Type B pancreatic cell (in vitro differentiated cells): ENCODE measurements around the gene HOXC5. TPM values are rescaled to one million over a fixed set of nuclear protein-coding genes. Genes with fewer than 3 reads are reported as not detected.

Experiments
- DNase-seq: peaks from one replicate; pipeline ENCODE4 v3.0.0; 2021; ENCODE audit warnings: mixed read lengths; ENCODE audit not compliant: unreplicated experiment; ENCODE audit errors: extremely low spot score
- H3K27ac Mint-ChIP-seq: 2 replicates; pipeline ENCODE4 v1.8.0; 2021; ENCODE audit warnings: mild to moderate bottlenecking, mixed read lengths
- H3K27me3 Mint-ChIP-seq: 2 replicates; pipeline ENCODE4 v1.8.0; 2021; ENCODE audit warnings: mixed read lengths
- H3K36me3 Mint-ChIP-seq: 2 replicates; pipeline ENCODE4 v1.8.0; 2021; ENCODE audit warnings: mixed read lengths
- H3K4me1 Mint-ChIP-seq: one replicate; pipeline ENCODE4 v1.8.0; 2021; ENCODE audit warnings: mixed read lengths; ENCODE audit not compliant: unreplicated experiment
- H3K4me3 Mint-ChIP-seq: 2 replicates; pipeline ENCODE4 v1.8.0; 2021; ENCODE audit warnings: mild to moderate bottlenecking, mixed read lengths
- H3K9me3 Mint-ChIP-seq: 2 replicates; pipeline ENCODE4 v1.8.0; 2021; ENCODE audit warnings: mixed read lengths
- CTCF ChIP-seq: fragments of 200-600 bp; sonication (generic); conservative IDR thresholded peaks from 2 replicates; pipeline ENCODE4 v1.5.0; 2021; ENCODE audit warnings: antibody characterized with exemption, mild to moderate bottlenecking
- total RNA-seq: library from RNA; stranded (reverse); gene quantifications from 2 replicates; pipeline ENCODE4 v1.2.1, GENCODE V29; 2021; ENCODE audit warnings: low replicate concordance

The HOXC5 gene
- total RNA-seq, 1 donor from 2014 or later = 56.9 TPM

- Mint-ChIP-seq H3K27me3 (peaks cover 99% of the 10 kb centered on the region), H3K4me3 (peak overlapping the region; percentile 83), H3K4me1 (peaks cover 24% of the 10 kb centered on the region), H3K9me3 (no peaks in the 10 kb centered on the region), H3K27ac (peak overlapping the region; percentile 36), H3K36me3 (no peaks in the 10 kb centered on the region)
- no peak for TF ChIP-seq CTCF
- no peak for DNase-seq
These were observed 24.6 kb upstream of the HOXC5 start for GRCh38 chr12:54008260-54008552.

- peak overlapping the region; percentile 79 for H3K27ac Mint-ChIP-seq
- peak overlapping the region; percentile 86 for H3K4me3 Mint-ChIP-seq
- H3K4me1 Mint-ChIP-seq = peaks cover 21% of the 10 kb centered on the region
These were observed 23.4 kb upstream of the HOXC5 start for GRCh38 chr12:54009171-54010052.

GRCh38 chr12:54010053-54010971, 22.5 kb upstream of the HOXC5 start:
- TF ChIP-seq CTCF = no peak
- H3K36me3 Mint-ChIP-seq = no peaks in the 10 kb centered on the region
- peaks cover 99% of the 10 kb centered on the region for H3K27me3 Mint-ChIP-seq
- DNase-seq = no peak
- H3K4me1 Mint-ChIP-seq = peaks cover 19% of the 10 kb centered on the region
- peak overlapping the region; percentile 86 for H3K4me3 Mint-ChIP-seq
- H3K9me3 Mint-ChIP-seq = no peaks in the 10 kb centered on the region
- peak overlapping the region; percentile 46 for H3K27ac Mint-ChIP-seq

More at GRCh38 chr12:54009171-54010052, 23.4 kb upstream of the HOXC5 start:
- no peak for TF ChIP-seq CTCF
- Mint-ChIP-seq H3K27me3 (peaks cover 99% of the 10 kb centered on the region), H3K9me3 (no peaks in the 10 kb centered on the region), H3K36me3 (no peaks in the 10 kb centered on the region)
- DNase-seq = no peak

DNA sequence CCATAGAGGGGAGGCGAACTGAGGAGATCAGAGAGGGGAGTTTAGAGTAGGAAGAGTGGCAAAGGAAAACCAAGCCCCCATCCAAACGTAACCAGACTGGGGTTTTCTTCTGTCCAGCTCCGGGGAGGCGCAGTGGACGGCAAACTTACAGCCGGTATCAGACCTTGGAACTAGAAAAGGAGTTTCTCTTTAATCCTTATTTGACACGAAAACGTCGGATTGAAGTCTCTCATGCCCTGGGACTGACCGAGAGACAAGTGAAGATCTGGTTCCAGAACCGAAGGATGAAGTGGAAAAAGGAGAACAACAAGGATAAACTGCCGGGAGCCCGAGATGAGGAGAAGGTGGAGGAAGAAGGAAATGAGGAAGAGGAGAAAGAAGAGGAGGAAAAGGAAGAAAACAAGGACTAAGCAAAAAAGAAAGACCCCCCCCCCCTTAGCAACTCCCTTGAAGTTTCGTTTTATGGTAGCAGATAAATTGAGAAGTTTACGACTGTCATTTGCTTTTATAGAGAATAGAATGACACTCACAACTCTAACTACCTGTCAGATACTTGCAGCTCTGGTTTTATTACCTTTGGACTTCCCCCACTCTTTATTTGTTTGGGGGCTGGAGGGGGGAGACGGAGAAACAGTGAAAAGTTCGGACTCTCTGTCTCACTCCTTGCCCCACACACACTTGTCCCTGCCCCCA, 21.7 kb upstream of the HOXC5 start:
- H3K4me3 Mint-ChIP-seq = peak overlapping the region; percentile 29
- H3K27me3 Mint-ChIP-seq = peaks cover 99% of the 10 kb centered on the region
- no peaks in the 10 kb centered on the region for H3K36me3 Mint-ChIP-seq
- no peak for TF ChIP-seq CTCF
- H3K9me3 Mint-ChIP-seq = no peaks in the 10 kb centered on the region
- peaks cover 12% of the 10 kb centered on the region for H3K4me1 Mint-ChIP-seq
- no peak overlapping the region for H3K27ac Mint-ChIP-seq
- no peak for DNase-seq

GRCh38 chr12:54011665-54012532, 21.0 kb upstream of the HOXC5 start:
- Mint-ChIP-seq H3K27me3 (peaks cover 99% of the 10 kb centered on the region), H3K4me3 (no peak overlapping the region), H3K36me3 (no peaks in the 10 kb centered on the region), H3K27ac (no peak overlapping the region), H3K9me3 (no peaks in the 10 kb centered on the region), H3K4me1 (peaks cover 9% of the 10 kb centered on the region)
- no peak for TF ChIP-seq CTCF
- no peak for DNase-seq
